ENCODE results near the gene KCNK4. TPM values are rescaled to one million over a fixed set of nuclear protein-coding genes. Genes with fewer than 3 reads are reported as not detected.
A peak's percentile ranks its signal among the peaks of the same experiment; 100 is the strongest.

Gene KCNK4
- total and polyA plus RNA-seq, 2 of the 13 experiments (the other 11 are each of a cell fraction or from before 2014, with no cell fraction given) = not detected

DNA sequence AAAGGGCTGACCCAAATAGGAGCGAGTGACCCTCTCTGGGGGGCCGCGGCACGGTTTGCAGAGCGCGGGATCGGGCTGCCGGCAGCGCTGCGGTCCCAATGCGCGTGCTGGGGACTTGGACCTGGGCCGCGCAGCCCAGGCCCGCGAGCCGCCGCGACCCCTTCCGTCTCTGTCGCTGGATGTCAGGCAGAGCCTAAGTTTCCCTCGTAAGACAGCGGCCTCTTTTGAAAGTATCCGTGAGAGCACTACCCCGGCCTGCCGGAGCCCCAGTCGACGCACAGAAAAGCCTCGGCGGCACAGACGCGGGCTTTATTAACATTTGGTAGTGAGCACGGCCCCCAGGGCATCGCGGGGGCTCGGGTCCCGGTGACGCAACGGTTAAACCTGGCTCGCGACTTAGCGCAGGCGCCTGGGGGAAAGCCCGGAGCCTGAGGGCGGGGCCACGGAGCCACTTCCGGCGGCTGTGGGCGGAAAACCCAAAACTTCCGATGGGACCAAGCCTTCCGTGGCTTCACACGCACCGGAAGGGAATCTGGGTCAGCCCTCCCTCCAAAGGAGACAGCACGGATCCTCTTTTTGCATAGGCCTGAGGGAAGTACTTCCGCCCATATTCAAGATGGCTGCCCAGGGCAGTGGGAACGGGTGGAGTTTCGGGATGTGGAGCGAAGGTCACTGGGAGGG is 21.4 kb upstream of the KCNK4 start (continued):
- TF ChIP-seq SMAD9 (CRISPR knock-in tag; IDR thresholded peaks at IDR 0.05) = 0 out of 2 replicates have a peak, but pooled peaks have one; percentile 55
- TF ChIP-seq, protein P1, sequence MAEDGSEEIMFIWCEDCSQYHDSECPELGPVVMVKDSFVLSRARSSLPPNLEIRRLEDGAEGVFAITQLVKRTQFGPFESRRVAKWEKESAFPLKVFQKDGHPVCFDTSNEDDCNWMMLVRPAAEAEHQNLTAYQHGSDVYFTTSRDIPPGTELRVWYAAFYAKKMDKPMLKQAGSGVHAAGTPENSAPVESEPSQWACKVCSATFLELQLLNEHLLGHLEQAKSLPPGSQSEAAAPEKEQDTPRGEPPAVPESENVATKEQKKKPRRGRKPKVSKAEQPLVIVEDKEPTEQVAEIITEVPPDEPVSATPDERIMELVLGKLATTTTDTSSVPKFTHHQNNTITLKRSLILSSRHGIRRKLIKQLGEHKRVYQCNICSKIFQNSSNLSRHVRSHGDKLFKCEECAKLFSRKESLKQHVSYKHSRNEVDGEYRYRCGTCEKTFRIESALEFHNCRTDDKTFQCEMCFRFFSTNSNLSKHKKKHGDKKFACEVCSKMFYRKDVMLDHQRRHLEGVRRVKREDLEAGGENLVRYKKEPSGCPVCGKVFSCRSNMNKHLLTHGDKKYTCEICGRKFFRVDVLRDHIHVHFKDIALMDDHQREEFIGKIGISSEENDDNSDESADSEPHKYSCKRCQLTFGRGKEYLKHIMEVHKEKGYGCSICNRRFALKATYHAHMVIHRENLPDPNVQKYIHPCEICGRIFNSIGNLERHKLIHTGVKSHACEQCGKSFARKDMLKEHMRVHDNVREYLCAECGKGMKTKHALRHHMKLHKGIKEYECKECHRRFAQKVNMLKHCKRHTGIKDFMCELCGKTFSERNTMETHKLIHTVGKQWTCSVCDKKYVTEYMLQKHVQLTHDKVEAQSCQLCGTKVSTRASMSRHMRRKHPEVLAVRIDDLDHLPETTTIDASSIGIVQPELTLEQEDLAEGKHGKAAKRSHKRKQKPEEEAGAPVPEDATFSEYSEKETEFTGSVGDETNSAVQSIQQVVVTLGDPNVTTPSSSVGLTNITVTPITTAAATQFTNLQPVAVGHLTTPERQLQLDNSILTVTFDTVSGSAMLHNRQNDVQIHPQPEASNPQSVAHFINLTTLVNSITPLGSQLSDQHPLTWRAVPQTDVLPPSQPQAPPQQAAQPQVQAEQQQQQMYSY (CRISPR knock-in tag; IDR thresholded peaks at IDR 0.05) = peak; percentile 39; the same call in 1 of the 2 replicates
- peak; percentile 49; the same call in 1 of the 2 replicates for TF ChIP-seq ZNF557 (CRISPR knock-in tag; IDR thresholded peaks at IDR 0.05)
- TF ChIP-seq, protein P2, sequence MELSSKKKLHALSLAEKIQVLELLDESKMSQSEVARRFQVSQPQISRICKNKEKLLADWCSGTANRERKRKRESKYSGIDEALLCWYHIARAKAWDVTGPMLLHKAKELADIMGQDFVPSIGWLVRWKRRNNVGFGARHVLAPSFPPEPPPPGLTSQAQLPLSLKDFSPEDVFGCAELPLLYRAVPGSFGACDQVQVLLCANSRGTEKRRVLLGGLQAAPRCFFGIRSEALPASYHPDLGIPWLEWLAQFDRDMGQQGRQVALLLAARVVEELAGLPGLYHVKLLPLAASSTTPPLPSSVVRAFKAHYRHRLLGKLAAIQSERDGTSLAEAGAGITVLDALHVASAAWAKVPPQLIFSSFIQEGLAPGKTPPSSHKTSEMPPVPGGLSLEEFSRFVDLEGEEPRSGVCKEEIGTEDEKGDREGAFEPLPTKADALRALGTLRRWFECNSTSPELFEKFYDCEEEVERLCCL (CRISPR knock-in tag; IDR thresholded peaks at IDR 0.05; ENCODE audit: borderline replicate concordance) = no peak
- TF ChIP-seq, protein P3, sequence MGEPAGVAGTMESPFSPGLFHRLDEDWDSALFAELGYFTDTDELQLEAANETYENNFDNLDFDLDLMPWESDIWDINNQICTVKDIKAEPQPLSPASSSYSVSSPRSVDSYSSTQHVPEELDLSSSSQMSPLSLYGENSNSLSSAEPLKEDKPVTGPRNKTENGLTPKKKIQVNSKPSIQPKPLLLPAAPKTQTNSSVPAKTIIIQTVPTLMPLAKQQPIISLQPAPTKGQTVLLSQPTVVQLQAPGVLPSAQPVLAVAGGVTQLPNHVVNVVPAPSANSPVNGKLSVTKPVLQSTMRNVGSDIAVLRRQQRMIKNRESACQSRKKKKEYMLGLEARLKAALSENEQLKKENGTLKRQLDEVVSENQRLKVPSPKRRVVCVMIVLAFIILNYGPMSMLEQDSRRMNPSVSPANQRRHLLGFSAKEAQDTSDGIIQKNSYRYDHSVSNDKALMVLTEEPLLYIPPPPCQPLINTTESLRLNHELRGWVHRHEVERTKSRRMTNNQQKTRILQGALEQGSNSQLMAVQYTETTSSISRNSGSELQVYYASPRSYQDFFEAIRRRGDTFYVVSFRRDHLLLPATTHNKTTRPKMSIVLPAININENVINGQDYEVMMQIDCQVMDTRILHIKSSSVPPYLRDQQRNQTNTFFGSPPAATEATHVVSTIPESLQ (CRISPR knock-in tag; conservative IDR thresholded peaks at IDR 0.05) = 0 out of 2 replicates have a peak, but pooled peaks have one; percentile 54
- peak; percentile 46 for TF ChIP-seq U2AF1 (optimal IDR thresholded peaks at IDR 0.05; ENCODE audit: low read depth, low read length)
- peak; percentile 93 for TF ChIP-seq RXRB (CRISPR knock-in tag; IDR thresholded peaks at IDR 0.05; ENCODE audit: borderline replicate concordance)
- TF ChIP-seq ZNF207 (IDR thresholded peaks at IDR 0.05; ENCODE audit: borderline replicate concordance) = no peak
- TF ChIP-seq, protein P4, sequence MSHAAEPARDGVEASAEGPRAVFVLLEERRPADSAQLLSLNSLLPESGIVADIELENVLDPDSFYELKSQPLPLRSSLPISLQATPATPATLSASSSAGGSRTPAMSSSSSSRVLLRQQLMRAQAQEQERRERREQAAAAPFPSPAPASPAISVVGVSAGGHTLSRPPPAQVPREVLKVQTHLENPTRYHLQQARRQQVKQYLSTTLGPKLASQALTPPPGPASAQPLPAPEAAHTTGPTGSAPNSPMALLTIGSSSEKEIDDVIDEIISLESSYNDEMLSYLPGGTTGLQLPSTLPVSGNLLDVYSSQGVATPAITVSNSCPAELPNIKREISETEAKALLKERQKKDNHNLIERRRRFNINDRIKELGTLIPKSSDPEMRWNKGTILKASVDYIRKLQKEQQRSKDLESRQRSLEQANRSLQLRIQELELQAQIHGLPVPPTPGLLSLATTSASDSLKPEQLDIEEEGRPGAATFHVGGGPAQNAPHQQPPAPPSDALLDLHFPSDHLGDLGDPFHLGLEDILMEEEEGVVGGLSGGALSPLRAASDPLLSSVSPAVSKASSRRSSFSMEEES (CRISPR knock-in tag; IDR thresholded peaks at IDR 0.05) = peak; percentile 30; the same call in 1 of the 2 replicates
- peak; percentile 77 for TF ChIP-seq RBM39 (IDR thresholded peaks at IDR 0.05; ENCODE audit: low read depth, low read length, poor library complexity, severe bottlenecking)
- TF ChIP-seq HCFC1 (IDR thresholded peaks at IDR 0.05; ENCODE audit: low read depth, low read length) = peak; percentile 95
- TF ChIP-seq ZNF33B (CRISPR knock-in tag; IDR thresholded peaks at IDR 0.05) = no peak
- peak; percentile 83; the same call in 1 of the 2 replicates for TF ChIP-seq SIN3A (IDR thresholded peaks at IDR 0.05; ENCODE audit: borderline replicate concordance, low read depth, low read length)
- TF ChIP-seq RAD21 (CRISPR knock-in tag; IDR thresholded peaks at IDR 0.05) = peak; percentile 21; the same call in 1 of the 2 replicates
- no peak for TF ChIP-seq GATA4 (IDR thresholded peaks at IDR 0.05; ENCODE audit: borderline replicate concordance, low read depth)
- TF ChIP-seq, protein P5, sequence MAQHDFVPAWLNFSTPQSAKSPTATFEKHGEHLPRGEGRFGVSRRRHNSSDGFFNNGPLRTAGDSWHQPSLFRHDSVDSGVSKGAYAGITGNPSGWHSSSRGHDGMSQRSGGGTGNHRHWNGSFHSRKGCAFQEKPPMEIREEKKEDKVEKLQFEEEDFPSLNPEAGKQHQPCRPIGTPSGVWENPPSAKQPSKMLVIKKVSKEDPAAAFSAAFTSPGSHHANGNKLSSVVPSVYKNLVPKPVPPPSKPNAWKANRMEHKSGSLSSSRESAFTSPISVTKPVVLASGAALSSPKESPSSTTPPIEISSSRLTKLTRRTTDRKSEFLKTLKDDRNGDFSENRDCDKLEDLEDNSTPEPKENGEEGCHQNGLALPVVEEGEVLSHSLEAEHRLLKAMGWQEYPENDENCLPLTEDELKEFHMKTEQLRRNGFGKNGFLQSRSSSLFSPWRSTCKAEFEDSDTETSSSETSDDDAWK (CRISPR knock-in tag; IDR thresholded peaks at IDR 0.05) = no peak
- TF ChIP-seq ZNF616 (CRISPR knock-in tag; IDR thresholded peaks at IDR 0.05; ENCODE audit: low read depth) = no peak
- TF ChIP-seq ZNF17 (CRISPR knock-in tag; IDR thresholded peaks at IDR 0.05) = no peak
- no peak; the same call in 1 of the 2 replicates for TF ChIP-seq ZNF777 (CRISPR knock-in tag; IDR thresholded peaks at IDR 0.05)

Measured in HepG2 (cell line).